T-helper 1 cell treated with Interleukin-12 subunit alpha and Interleukin-12 subunit beta and Interleukin-4 antibody, amounts not matched to agents 30 μg/mL and 1 μg/mL, for 36 hours (primary cell): ENCODE results near the gene TMPO.
"Not testable (repeated sequence)": the region's sequence is repeated elsewhere in the genome, so short reads cannot be mapped to it uniquely, and the experiment has no call there.

ENCODE experiments used
- H3K27ac Mint-ChIP-seq: one replicate; pipeline ENCODE4 v1.8.0; 2021; ENCODE audit warnings: mild to moderate bottlenecking, mixed read lengths
- H3K27me3 Mint-ChIP-seq: one replicate; pipeline ENCODE4 v1.8.0; 2021; ENCODE audit warnings: low read depth, mixed read lengths
- H3K36me3 Mint-ChIP-seq: one replicate; pipeline ENCODE4 v1.8.0; 2021; ENCODE audit warnings: low read depth, mixed read lengths
- H3K4me1 Mint-ChIP-seq: one replicate; pipeline ENCODE4 v1.8.0; 2021; ENCODE audit warnings: low read depth, mixed read lengths
- H3K4me3 Mint-ChIP-seq: one replicate; pipeline ENCODE4 v1.8.0; 2021; ENCODE audit warnings: mild to moderate bottlenecking, moderate library complexity, mixed read lengths
- H3K9me3 Mint-ChIP-seq: one replicate; pipeline ENCODE4 v1.8.0; 2021; ENCODE audit warnings: mixed read lengths

Gene TMPO

GRCh38 chr12:98515287-98516110 is at the start of gene TMPO:
TMPO (plus strand) TSS chr12:98515590; CDS start chr12:98515868, 278 bp downstream.
- Mint-ChIP-seq H3K27ac (peak within 1 kb of the TSS; percentile 99), H3K9me3 (no peaks in the 10 kb centered on the region), H3K4me3 (peak within 1 kb of the TSS; percentile 98), H3K27me3 (no peaks in the 10 kb centered on the region), H3K36me3 (peaks cover 28% of the 10 kb centered on the region), H3K4me1 (peaks cover 28% of the 10 kb centered on the region)

- no peak overlapping the region for H3K4me3 Mint-ChIP-seq
- H3K27me3 Mint-ChIP-seq = peaks cover 14% of the 10 kb centered on the region
- H3K4me1 Mint-ChIP-seq = peaks cover 2% of the 10 kb centered on the region
- no peaks in the 10 kb centered on the region for H3K9me3 Mint-ChIP-seq
- no peaks in the 10 kb centered on the region for H3K36me3 Mint-ChIP-seq
- no peak overlapping the region for H3K27ac Mint-ChIP-seq
These were observed 49.3 kb upstream of the TMPO start for GRCh38 chr12:98465950-98466602.

GRCh38 chr12:98466640-98467400 is 48.6 kb upstream of the TMPO start:
- Mint-ChIP-seq H3K27ac (no peak overlapping the region), H3K27me3 (peaks cover 14% of the 10 kb centered on the region), H3K36me3 (no peaks in the 10 kb centered on the region), H3K9me3 (no peaks in the 10 kb centered on the region), H3K4me3 (no peak overlapping the region), H3K4me1 (peaks cover 2% of the 10 kb centered on the region)

- H3K9me3 Mint-ChIP-seq = no peaks in the 10 kb centered on the region
- H3K4me1 Mint-ChIP-seq = peaks cover 2% of the 10 kb centered on the region
- no peaks in the 10 kb centered on the region for H3K36me3 Mint-ChIP-seq
- H3K4me3 Mint-ChIP-seq = no peak overlapping the region
- no peak overlapping the region for H3K27ac Mint-ChIP-seq
- peaks cover 14% of the 10 kb centered on the region for H3K27me3 Mint-ChIP-seq
These were observed 46.3 kb upstream of the TMPO start for GRCh38 chr12:98469109-98469508.

GRCh38 chr12:98470469-98471082 is 44.8 kb upstream of the TMPO start:
- Mint-ChIP-seq H3K4me3 (no peak overlapping the region), H3K36me3 (no peaks in the 10 kb centered on the region), H3K4me1 (peaks cover 2% of the 10 kb centered on the region), H3K9me3 (no peaks in the 10 kb centered on the region), H3K27me3 (peaks cover 3% of the 10 kb centered on the region), H3K27ac (no peak overlapping the region)

GRCh38 chr12:98471085-98471484 is 44.3 kb upstream of the TMPO start:
- Mint-ChIP-seq H3K27me3 (peaks cover 1% of the 10 kb centered on the region), H3K4me3 (no peak overlapping the region), H3K27ac (no peak overlapping the region), H3K4me1 (peaks cover 2% of the 10 kb centered on the region), H3K36me3 (no peaks in the 10 kb centered on the region), H3K9me3 (no peaks in the 10 kb centered on the region)

- H3K4me3 Mint-ChIP-seq = no peak overlapping the region
- no peaks in the 10 kb centered on the region for H3K36me3 Mint-ChIP-seq
- peaks cover 5% of the 10 kb centered on the region for H3K9me3 Mint-ChIP-seq
- no peak overlapping the region for H3K27ac Mint-ChIP-seq
- H3K27me3 Mint-ChIP-seq = peaks cover 7% of the 10 kb centered on the region
- no peaks in the 10 kb centered on the region for H3K4me1 Mint-ChIP-seq
These were observed 39.9 kb upstream of the TMPO start for GRCh38 chr12:98475565-98475908.

GRCh38 chr12:98478606-98479005 is 36.8 kb upstream of the TMPO start:
- peaks cover 7% of the 10 kb centered on the region for H3K27me3 Mint-ChIP-seq
- H3K36me3 Mint-ChIP-seq = no peaks in the 10 kb centered on the region
- H3K27ac Mint-ChIP-seq = no peak overlapping the region
- no peaks in the 10 kb centered on the region for H3K4me1 Mint-ChIP-seq
- H3K9me3 Mint-ChIP-seq = peaks cover 5% of the 10 kb centered on the region
- H3K4me3 Mint-ChIP-seq = no peak overlapping the region

- no peak overlapping the region for H3K27ac Mint-ChIP-seq
- H3K4me1 Mint-ChIP-seq = no peaks in the 10 kb centered on the region
- peaks cover 21% of the 10 kb centered on the region for H3K27me3 Mint-ChIP-seq
- H3K36me3 Mint-ChIP-seq = no peaks in the 10 kb centered on the region
- H3K9me3 Mint-ChIP-seq = no peaks in the 10 kb centered on the region
- no peak overlapping the region for H3K4me3 Mint-ChIP-seq
These were observed 31.5 kb upstream of the TMPO start for GRCh38 chr12:98483621-98484503.

- Mint-ChIP-seq H3K36me3 (no peaks in the 10 kb centered on the region), H3K27ac (no peak overlapping the region), H3K4me1 (peaks cover under 1% of the 10 kb centered on the region), H3K27me3 (peaks cover 20% of the 10 kb centered on the region), H3K4me3 (no peak overlapping the region), H3K9me3 (no peaks in the 10 kb centered on the region)
These were observed 29.5 kb upstream of the TMPO start for GRCh38 chr12:98485792-98486340.

GRCh38 chr12:98488416-98488815 is 27.0 kb upstream of the TMPO start:
- H3K9me3 Mint-ChIP-seq = not testable (repeated sequence)

GRCh38 chr12:98489176-98489575 is 26.2 kb upstream of the TMPO start:
- no peak overlapping the region for H3K4me3 Mint-ChIP-seq
- no peaks in the 10 kb centered on the region for H3K36me3 Mint-ChIP-seq

More at GRCh38 chr12:98488416-98488815, 27.0 kb upstream of the TMPO start:
- H3K27me3 Mint-ChIP-seq = peaks cover 20% of the 10 kb centered on the region
- H3K27ac Mint-ChIP-seq, H3K4me3 Mint-ChIP-seq, H3K4me1 Mint-ChIP-seq, H3K36me3 Mint-ChIP-seq: not testable (repeated sequence)

More at GRCh38 chr12:98489176-98489575, 26.2 kb upstream of the TMPO start:
- Mint-ChIP-seq H3K27ac (no peak overlapping the region), H3K4me1 (peaks cover 6% of the 10 kb centered on the region), H3K9me3 (no peaks in the 10 kb centered on the region), H3K27me3 (peaks cover 20% of the 10 kb centered on the region)
